ENCODE data around the gene MAP3K14. TPM values are rescaled to one million over a fixed set of nuclear protein-coding genes. Genes with fewer than 3 reads are reported as not detected.

Gene MAP3K14
- total RNA-seq, 1 donor from 2014 or later: 6.6 TPM

- TF ChIP-seq CTCF (conservative IDR thresholded peaks at IDR 0.05; ENCODE audit: low read depth, low read length): no peak
- H3K4me3 ChIP-seq (ENCODE audit: low read depth, low read length): no peak overlapping the region
- no peak for DNase-seq (ENCODE audit: low read depth)
These were observed 27.2 kb downstream of the MAP3K14 start for GRCh38 chr17:45289301-45290268.

DNA sequence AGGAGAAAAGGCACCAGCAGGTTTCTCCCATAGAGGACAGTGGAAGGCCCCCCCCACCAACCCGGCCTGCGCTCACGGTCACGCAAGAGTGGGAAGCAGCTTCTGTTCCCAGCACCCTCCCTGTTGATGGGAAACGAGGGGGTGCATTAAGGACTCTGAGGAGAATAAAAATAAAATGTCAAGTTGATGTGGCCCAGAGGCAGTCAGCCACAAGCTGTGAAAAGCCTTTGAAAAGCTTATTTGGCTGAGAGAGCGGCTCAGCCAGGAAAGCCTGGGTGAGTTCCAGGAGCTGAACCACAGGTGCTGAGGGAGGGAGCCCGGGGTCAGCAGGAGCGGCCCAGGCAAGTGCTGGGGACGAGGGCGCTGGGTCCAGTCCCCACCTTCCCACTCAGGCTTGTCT lies 28.0 kb downstream of the MAP3K14 start:
- no peak overlapping the region for H3K4me3 ChIP-seq (ENCODE audit: low read depth, low read length)
- TF ChIP-seq CTCF (conservative IDR thresholded peaks at IDR 0.05; ENCODE audit: low read depth, low read length): no peak
- DNase-seq (ENCODE audit: low read depth): no peak

GRCh38 chr17:45287526-45288500 lies 29.0 kb downstream of the MAP3K14 start:
- no peak for DNase-seq (ENCODE audit: low read depth)
- no peak overlapping the region for H3K4me3 ChIP-seq (ENCODE audit: low read depth, low read length)
- TF ChIP-seq CTCF (conservative IDR thresholded peaks at IDR 0.05; ENCODE audit: low read depth, low read length): no peak

- no peak for TF ChIP-seq CTCF (conservative IDR thresholded peaks at IDR 0.05; ENCODE audit: low read depth, low read length)
- DNase-seq (ENCODE audit: low read depth): no peak
- no peak overlapping the region for H3K4me3 ChIP-seq (ENCODE audit: low read depth, low read length)
These were observed 30.5 kb downstream of the MAP3K14 start for GRCh38 chr17:45286286-45286685.

DNA sequence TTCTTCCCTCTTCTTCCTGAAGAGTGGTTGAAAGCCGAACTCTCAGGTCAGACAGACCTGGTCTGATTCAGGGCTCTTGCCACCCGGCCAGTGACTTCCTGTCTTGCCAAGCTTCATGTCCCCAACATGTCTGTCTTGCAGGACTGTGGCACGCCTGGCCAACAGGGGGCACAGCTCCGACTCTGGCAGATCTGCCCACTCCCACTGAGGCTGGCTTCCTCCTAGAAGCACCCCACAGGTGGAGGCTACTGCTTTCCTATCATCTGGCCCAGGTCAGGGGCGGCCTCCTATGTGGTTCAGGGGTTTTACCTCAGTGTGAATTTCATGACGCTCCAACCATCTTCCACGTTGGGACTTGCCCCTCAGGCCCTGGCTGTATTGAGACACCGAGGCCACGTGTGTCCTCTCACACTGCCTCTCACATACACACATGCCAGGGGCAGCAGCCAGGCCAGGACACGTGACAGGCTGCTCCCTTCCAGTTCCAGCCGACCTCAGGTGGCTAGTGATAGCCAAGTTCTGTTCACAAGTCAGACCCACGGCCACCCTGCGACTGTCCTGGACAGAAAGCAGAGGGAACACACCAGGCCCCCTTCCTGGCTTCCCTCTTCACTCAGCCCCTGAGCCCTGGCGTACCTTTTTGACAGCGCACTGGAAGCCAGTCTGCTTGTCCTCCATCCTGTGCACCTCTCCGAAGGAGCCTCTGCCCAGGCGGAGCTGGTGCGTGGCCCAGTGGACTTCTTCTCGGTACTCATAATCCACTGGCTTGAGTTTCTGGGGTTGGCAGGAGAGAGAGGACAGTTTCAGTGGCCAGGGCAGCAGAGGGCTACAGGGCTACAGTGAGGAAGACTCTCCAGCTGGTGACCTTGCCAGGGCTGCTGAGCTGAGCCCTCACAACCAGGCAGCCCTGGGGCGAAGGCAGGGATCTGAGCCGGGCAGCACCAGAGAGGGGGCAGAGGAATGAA lies 32.4 kb downstream of the MAP3K14 start:
- peak; percentile 51 for TF ChIP-seq CTCF (conservative IDR thresholded peaks at IDR 0.05; ENCODE audit: low read depth, low read length)
- no peak for DNase-seq (ENCODE audit: low read depth)
- H3K4me3 ChIP-seq (ENCODE audit: low read depth, low read length): no peak overlapping the region

GRCh38 chr17:45283711-45284110 lies 33.1 kb downstream of the MAP3K14 start:
- no peak for DNase-seq (ENCODE audit: low read depth)
- H3K4me3 ChIP-seq (ENCODE audit: low read depth, low read length): no peak overlapping the region
- TF ChIP-seq CTCF (conservative IDR thresholded peaks at IDR 0.05; ENCODE audit: low read depth, low read length): no peak

Measured in epithelial cell of proximal tubule (primary cell).